GM18502 (cell line): ENCODE measurements around the gene IRS1.

Source experiments
- ATAC-seq: cut with Tn5 transposase; IDR thresholded peaks from one replicate; pipeline ENCODE4 v1.9.1; 2021; ENCODE audit warnings: mild to moderate bottlenecking; ENCODE audit not compliant: unreplicated experiment, poor library complexity

Gene IRS1

DNA sequence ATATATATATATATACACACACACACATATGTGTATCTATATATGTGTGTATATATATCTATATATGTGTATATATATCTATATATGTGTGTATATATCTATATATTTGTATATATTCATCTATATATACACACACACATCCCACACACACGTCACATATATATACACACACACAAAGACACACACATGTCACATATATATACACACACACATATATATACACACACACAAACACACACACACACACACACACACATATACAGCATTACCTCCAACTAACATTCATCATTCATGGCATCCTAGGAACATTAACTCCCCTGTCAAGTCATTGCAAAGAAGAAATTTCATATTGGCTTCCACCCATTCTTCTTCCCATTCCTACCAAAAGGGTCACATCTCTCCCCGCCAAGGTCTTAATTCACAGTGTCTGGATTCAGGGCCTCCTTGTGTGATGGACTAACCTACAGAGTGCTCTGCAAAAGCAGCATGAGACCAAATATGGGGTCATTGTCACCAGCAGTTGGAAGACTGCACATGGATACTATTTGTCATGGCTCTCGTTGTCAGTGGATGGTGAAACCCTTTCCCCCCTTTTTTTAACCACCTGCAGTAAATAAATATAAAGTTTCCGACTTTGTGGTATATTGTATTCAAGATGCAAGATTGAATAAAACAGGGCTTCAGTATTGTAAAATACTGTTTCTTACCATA lies 67.0 kb downstream of the IRS1 start:
- no peak for ATAC-seq

- ATAC-seq: no peak
Observed at GRCh38 chr2:226730481-226730880, 69.1 kb downstream of the IRS1 start.

DNA sequence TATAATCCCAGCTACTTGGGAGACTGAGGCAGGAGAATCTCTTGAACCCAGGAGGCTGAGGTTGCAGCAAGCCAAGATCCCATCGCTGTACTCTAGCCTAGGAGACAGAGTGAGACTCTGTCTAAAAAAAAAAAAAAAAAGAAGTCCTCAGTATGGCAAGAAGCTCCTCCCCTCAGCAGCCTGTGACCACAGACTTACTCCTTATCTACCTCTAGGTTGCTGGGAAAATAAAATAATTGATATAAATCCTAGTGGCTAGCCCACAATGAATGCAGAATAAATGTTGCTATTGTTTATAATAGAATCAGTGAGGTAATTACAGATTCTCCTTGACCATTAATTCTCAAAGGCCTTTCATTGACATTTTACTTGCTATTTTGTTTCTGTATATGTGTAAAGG lies 70.6 kb downstream of the IRS1 start:
- ATAC-seq: no peak

DNA sequence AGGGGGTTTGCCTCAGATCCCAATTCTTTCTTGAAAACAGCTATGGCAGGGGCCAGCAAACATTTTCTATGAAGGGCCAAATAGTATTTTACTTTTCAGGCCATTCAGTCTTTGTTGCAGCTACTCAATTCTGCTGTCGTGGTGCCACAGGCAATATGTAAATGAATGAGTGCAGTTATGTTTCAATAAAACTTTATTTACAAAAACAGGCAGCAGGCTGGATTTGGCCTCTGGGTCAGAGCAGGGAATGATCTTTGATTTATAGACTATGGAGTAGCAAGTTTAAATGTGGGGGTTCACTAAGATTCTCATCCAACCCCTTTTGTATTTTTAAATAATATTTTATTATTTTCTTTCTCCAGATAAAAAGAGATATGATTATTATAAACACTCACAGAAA lies 72.4 kb downstream of the IRS1 start:
- no peak for ATAC-seq

DNA sequence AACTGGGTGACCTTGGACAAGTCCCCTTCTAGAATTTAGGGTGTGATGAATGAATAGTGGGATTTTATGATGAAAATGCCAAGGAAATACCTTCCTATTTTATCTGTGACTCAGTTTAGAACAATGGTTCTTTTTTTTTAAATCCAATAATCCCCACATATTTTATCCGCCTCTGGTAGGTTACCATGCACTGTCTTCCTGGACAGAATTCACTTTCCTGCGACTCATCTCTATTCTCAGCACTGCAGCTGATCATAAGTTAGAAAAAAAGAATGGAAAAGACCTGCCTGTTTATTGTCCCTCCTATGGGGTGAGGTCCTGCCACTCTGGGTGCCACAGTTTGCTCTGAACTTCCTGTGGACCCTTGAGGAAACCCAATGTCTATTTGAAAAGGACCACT lies 73.1 kb downstream of the IRS1 start:
- ATAC-seq: no peak

DNA sequence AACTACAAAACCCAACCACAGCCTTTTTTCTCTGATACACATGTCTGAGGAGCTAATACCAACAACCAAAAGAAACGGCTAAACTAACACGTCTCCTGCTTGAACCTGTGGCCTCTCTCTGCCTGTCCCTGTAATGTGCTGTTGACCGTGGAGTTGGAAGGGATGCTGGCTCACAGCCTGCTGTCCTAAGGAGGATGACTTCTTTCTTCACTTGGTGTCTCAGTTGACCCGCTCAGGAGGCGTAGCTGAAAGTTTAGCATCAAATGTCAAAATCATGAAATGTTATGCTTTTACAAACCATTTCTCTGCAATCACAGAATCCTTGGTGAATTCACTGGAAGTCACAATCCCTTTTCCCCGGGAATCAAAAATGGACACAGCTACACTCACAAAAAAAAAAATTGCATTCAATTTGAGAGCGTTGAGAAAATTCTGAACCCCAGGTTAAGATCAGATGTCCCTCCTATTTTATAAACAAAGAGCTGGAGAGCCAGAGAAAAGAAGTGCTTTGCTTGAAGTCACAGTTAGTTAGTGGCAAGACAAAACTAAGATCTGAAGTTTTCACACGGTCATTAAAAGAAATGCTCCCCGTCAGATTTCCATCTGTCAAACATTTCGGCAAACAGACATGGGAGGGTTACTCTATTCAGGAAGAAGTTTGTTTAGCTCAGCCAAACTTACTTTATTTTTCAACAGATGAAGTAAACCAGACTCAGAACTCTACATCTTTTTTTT lies 74.3 kb downstream of the IRS1 start:
- ATAC-seq: no peak

DNA sequence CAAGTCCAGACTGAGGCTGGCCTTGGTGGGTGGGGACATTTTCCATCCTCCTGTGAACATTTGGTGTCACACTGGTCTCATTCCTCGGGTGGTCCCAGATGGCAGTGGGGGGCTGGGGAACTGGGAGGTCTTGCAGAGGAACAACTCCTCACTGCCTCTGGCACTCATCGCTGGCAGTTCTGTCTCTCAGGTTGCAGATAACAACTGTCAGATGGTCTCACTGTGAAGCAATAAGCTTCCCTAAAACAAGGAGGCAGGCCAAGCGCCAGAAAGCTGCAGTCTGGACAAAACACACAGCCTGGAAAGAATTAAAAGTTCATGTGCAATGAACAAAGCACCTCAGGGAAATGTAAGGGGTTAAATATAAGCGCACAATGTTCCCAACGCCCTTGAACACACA lies 78.1 kb downstream of the IRS1 start:
- ATAC-seq: no peak

- ATAC-seq: no peak
Observed at GRCh38 chr2:226720948-226721347, 78.7 kb downstream of the IRS1 start.

- no peak for ATAC-seq
Observed at GRCh38 chr2:226717719-226718118, 81.9 kb downstream of the IRS1 start.

- ATAC-seq: peak; percentile 64
Observed at GRCh38 chr2:226716126-226716525, 83.5 kb downstream of the IRS1 start.

GRCh38 chr2:226715347-226715990 lies 84.2 kb downstream of the IRS1 start:
- ATAC-seq: peak; percentile 7

GRCh38 chr2:226712941-226713340 lies 86.7 kb downstream of the IRS1 start:
- ATAC-seq: no peak

DNA sequence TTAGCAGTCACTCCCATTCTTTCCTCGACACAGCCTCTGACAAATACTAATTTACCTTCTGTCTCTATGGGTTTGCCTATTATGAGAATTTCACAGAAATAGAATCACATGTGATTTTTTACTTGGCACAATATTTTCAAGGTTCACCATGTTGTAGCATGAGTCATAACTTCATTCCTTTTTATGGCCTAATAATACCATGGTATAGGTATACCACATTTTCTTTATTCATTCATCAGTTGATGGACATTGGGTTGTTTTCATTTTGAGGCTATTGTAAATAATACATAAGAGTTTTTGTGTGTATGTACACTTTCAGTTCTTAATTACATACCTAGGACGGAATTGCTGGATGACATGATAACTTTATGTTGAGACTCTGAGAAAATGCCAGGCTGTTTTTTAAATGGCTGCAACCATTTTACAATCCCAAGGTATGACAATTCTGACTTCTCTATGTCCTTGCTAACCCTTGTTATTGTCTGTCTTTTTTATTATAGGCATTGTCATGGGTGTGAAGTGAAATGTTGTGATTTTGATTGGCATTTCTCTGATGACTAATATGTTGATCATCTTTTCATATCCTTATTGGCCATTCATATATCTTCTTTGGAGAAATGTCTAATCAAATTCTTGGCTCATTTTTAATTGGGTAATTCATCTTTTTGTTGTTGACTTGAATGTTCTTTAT lies 87.9 kb downstream of the IRS1 start:
- ATAC-seq: no peak

- ATAC-seq: no peak
Observed at GRCh38 chr2:226707499-226707898, 92.1 kb downstream of the IRS1 start.

GRCh38 chr2:226705965-226706364 lies 93.7 kb downstream of the IRS1 start:
- no peak for ATAC-seq

DNA sequence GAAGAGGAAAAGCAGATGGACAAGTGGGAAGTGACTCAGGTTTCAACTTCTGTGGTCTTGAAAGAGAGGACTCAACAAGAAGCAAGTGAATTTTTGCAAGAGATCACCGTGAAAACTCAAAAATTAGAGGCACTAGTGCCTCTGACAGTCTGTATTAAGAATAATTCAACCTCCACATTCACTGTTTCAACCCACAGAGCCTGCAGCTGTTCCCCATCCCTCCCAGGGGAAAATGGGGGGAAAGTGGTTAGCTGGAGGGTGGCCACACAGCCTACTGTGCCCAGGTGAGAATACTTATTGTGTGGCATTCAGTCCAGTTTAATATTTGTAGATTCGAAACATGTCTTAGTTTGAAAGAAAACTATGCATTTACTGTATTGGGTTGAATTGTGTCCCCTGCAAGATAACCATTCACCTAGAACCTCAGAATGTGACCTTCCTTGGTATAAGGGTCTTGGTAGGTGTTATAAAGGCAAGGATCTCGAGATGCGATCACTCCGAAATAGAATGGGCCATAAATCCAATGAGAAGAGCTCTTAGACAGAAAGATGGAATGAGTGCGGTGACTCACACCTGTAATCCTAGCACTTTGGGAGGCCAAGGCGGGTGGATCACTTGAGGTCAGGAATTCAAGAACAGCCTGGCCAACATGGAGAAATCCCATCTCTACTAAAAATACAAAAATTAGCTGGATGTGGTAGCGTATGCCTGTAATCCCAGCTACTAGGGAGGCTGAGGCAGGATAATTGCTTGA lies 94.3 kb downstream of the IRS1 start:
- no peak for ATAC-seq

- no peak for ATAC-seq
Observed at GRCh38 chr2:226703514-226703913, 96.1 kb downstream of the IRS1 start.

GRCh38 chr2:226702376-226702775 lies 97.2 kb downstream of the IRS1 start:
- no peak for ATAC-seq

- ATAC-seq: peak; percentile 88
Observed at GRCh38 chr2:226701052-226701451, 98.6 kb downstream of the IRS1 start.

DNA sequence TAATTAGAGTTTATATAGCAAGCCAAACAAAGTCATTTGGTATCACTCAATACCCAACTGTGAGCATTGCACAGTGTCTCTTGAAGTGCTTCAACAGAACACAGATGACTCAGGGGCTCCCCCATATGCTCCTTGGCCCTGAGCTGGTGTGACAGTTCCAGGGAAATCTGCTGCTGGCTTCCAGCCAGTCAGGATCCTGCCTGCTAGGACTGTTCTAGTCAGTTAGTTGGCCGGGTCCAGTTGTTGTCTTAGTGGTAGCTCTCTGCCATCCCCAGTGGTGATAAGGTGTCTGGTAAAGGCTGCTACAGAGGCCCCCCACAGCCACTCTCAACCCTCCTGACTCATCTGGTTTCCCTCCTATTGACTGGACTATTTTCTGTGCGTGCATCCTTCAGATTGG lies 100.3 kb downstream of the IRS1 start:
- ATAC-seq: no peak
